Right ventricle myocardium superior (tissue), 1 donor: ENCODE results near the gene RNF213. TPM values are rescaled to one million over a fixed set of nuclear protein-coding genes. Genes with fewer than 3 reads are reported as not detected.
"Not testable (repeated sequence)": the region's sequence is repeated elsewhere in the genome, so short reads cannot be mapped to it uniquely, and the experiment has no call there.

Experiments used
- ATAC-seq: fragments of 200-7000 bp; cut with Tn5 transposase; one replicate; pipeline ENCODE4 v1.9.1; 2020; ENCODE audit warnings: mild to moderate bottlenecking; ENCODE audit not compliant: poor library complexity
- DNase-seq: peaks from one replicate; pipeline ENCODE4 v3.0.0-alpha.2; 2020
- intact Hi-C: fragments of 100-400 bp; cut with DNase I; formaldehyde crosslinking; loops from one replicate; pipeline ENCODE4 v1.11.2; 2022
- total RNA-seq: library from RNA; stranded (reverse); fragmentation: NEBNext Ultra II Directional; extraction: Animal tissue kit (Norgen Biotek cat#: 25700); gene quantifications from one replicate; pipeline ENCODE4 v1.2.1, GENCODE V29; 2021
- donor health status: DM: no; HTN: yes; CAD: no; lungs with severe emphysema.

The RNF213 gene
- total RNA-seq, 1 donor from 2014 or later, result 29.9 TPM

GRCh38 chr17:80307994-80308691 lies 47.5 kb downstream of the RNF213 start:
- ATAC-seq, result no peak
- no peak for DNase-seq
- intact Hi-C loops, result no loop called here

GRCh38 chr17:80308692-80309517 lies 48.3 kb downstream of the RNF213 start:
- intact Hi-C loops, result no loop called here
- ATAC-seq, result no peak
- no peak for DNase-seq

GRCh38 chr17:80311216-80311827 lies 50.7 kb downstream of the RNF213 start:
- intact Hi-C loops, result no loop called here
- ATAC-seq, result no peak
- DNase-seq, result no peak

- DNase-seq (no peak), ATAC-seq (no peak)
- intact Hi-C loops, result no loop called here
Observed at GRCh38 chr17:80312621-80313135, 52.0 kb downstream of the RNF213 start.

- ATAC-seq (no peak), DNase-seq (no peak)
- intact Hi-C loops, result no loop called here
Observed at GRCh38 chr17:80313160-80313829, 52.6 kb downstream of the RNF213 start.

- intact Hi-C loops, DNase-seq, ATAC-seq: not testable (repeated sequence)
Observed at GRCh38 chr17:80313946-80314345, 53.3 kb downstream of the RNF213 start.

GRCh38 chr17:80315517-80316182 lies 55.0 kb downstream of the RNF213 start:
- ATAC-seq (no peak), DNase-seq (no peak)
- intact Hi-C loops, result no loop called here

- intact Hi-C loops, result no loop called here
- DNase-seq (no peak), ATAC-seq (no peak)
Observed at GRCh38 chr17:80316431-80316830, 55.8 kb downstream of the RNF213 start.

- ATAC-seq, result peak; percentile 92
- DNase-seq, result peak; percentile 69
- intact Hi-C loops, result no loop called here
Observed at GRCh38 chr17:80316927-80317705, 56.5 kb downstream of the RNF213 start.

- ATAC-seq, result no peak
- DNase-seq, result no peak
- intact Hi-C loops, result no loop called here
Observed at GRCh38 chr17:80317706-80317980, 57.0 kb downstream of the RNF213 start.

- DNase-seq, result no peak
- intact Hi-C loops, result no loop called here
- ATAC-seq, result no peak
Observed at GRCh38 chr17:80318166-80318565, 57.5 kb downstream of the RNF213 start.

- DNase-seq, result no peak
- ATAC-seq, result no peak
- intact Hi-C loops, result no loop called here
Observed at GRCh38 chr17:80319262-80319998, 58.8 kb downstream of the RNF213 start.

- no peak for ATAC-seq
- DNase-seq, result no peak
- intact Hi-C loops, result no loop called here
Observed at GRCh38 chr17:80319999-80320344, 59.3 kb downstream of the RNF213 start.

- intact Hi-C loops, result no loop called here
- ATAC-seq, result no peak
- DNase-seq, result no peak
Observed at GRCh38 chr17:80320496-80320895, 59.8 kb downstream of the RNF213 start.

GRCh38 chr17:80322864-80323263 lies 62.2 kb downstream of the RNF213 start:
- intact Hi-C loops, result no loop called here
- no peak for DNase-seq
- no peak for ATAC-seq

GRCh38 chr17:80323982-80324381 lies 63.3 kb downstream of the RNF213 start:
- intact Hi-C loops, result no loop called here
- ATAC-seq (no peak), DNase-seq (no peak)

GRCh38 chr17:80327518-80327917 lies 66.9 kb downstream of the RNF213 start:
- ATAC-seq, result no peak
- intact Hi-C loops, result no loop called here

More at GRCh38 chr17:80327518-80327917, 66.9 kb downstream of the RNF213 start:
- no peak for DNase-seq
